ENCODE measurements around the gene IL1R1.

The IL1R1 gene

DNA sequence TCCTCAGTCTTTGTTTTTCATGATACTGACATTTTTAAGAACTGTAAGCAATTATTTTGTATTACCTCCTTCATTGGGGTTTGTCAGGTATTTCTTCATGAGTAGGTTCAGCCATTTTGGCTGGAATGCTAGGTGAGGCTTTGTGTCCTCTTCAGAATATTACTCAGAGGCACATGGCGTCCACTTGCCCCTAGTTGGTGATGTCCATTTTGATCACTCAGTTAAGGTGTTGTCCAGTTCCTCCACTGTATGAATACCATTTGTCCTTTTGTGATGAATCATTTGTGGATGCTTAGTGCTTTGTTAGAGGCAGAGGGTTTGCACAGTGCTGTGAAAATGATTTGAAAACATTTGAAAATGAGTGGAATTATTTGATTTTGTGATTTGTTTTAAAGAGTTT, 49.0 kb downstream of the IL1R1 start:
- Histone ChIP-seq H3K4me1 (ENCODE audit: insufficient read depth, low read length) (no peaks in the 10 kb centered on the region), H3K27me3 (ENCODE audit: insufficient read depth, low read length) (peaks cover 6% of the 10 kb centered on the region), H3K4me3 (ENCODE audit: low read length) (no peak overlapping the region), H3K36me3 (ENCODE audit: insufficient read depth, low read length) (no peaks in the 10 kb centered on the region), H2AFZ (ENCODE audit: low read depth, low read length) (no peak overlapping the region), H3K9me3 (ENCODE audit: low read length) (no peaks in the 10 kb centered on the region)

DNA sequence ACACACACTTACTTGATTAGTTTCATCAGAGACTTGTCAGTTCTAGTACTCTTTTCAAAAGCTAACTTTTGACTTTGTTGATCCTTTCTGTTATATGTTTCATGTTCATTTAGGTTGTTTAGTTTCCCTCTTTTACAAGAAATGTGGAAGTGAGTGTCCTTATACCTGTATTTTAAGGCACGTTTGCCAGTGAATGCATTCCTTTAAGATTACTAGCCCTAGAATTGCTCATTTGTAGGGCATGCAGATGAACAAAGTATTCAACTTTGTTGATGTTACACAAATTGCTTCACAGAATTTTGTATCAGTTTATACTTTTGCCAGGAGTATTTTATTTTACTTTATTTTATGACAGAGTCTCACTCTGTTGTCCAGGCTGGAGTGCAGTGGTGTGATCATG, 50.5 kb downstream of the IL1R1 start:
- no peaks in the 10 kb centered on the region for H3K27me3 ChIP-seq (ENCODE audit: insufficient read depth, low read length)
- no peak overlapping the region for H2AFZ ChIP-seq (ENCODE audit: low read depth, low read length)
- H3K36me3 ChIP-seq (ENCODE audit: insufficient read depth, low read length), result no peaks in the 10 kb centered on the region
- H3K4me3 ChIP-seq (ENCODE audit: low read length), result no peak overlapping the region
- H3K4me1 ChIP-seq (ENCODE audit: insufficient read depth, low read length), result no peaks in the 10 kb centered on the region
- H3K9me3 ChIP-seq (ENCODE audit: low read length), result no peaks in the 10 kb centered on the region

DNA sequence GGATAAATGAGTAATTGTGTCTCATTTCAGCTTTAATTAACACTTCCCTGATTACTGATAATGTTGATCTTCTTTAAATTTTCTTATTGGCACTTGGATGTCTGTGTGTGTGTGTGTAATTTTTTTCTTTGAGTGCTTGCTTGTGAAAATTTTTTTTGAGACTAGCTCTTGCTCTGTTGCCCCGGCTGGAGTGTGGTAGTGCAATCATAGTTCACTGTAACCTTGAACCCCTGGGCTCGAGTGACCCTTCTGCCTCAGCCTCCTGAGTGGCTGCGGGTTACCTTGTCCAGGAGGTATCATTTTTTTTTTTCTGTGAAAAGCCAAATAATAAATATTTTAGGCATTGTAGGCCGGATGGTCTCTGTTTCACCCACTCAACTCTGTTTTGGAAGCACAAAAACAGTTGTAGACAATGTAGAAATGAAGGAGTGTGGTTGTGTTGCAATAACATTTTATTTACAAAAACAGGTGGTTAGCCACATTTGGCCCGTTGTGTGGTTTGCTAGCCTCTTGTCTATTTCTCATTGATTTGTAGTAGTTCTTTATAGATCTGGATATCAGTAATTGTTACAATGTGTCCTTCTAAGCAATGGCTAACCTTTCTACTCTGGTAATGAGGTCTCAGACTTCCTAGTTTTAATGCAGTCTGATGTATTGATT, 52.2 kb downstream of the IL1R1 start:
- H2AFZ ChIP-seq (ENCODE audit: low read depth, low read length), result no peak overlapping the region
- no peaks in the 10 kb centered on the region for H3K9me3 ChIP-seq (ENCODE audit: low read length)
- H3K4me3 ChIP-seq (ENCODE audit: low read length), result no peak overlapping the region
- H3K27me3 ChIP-seq (ENCODE audit: insufficient read depth, low read length), result no peaks in the 10 kb centered on the region
- H3K36me3 ChIP-seq (ENCODE audit: insufficient read depth, low read length), result no peaks in the 10 kb centered on the region
- H3K4me1 ChIP-seq (ENCODE audit: insufficient read depth, low read length), result no peaks in the 10 kb centered on the region

DNA sequence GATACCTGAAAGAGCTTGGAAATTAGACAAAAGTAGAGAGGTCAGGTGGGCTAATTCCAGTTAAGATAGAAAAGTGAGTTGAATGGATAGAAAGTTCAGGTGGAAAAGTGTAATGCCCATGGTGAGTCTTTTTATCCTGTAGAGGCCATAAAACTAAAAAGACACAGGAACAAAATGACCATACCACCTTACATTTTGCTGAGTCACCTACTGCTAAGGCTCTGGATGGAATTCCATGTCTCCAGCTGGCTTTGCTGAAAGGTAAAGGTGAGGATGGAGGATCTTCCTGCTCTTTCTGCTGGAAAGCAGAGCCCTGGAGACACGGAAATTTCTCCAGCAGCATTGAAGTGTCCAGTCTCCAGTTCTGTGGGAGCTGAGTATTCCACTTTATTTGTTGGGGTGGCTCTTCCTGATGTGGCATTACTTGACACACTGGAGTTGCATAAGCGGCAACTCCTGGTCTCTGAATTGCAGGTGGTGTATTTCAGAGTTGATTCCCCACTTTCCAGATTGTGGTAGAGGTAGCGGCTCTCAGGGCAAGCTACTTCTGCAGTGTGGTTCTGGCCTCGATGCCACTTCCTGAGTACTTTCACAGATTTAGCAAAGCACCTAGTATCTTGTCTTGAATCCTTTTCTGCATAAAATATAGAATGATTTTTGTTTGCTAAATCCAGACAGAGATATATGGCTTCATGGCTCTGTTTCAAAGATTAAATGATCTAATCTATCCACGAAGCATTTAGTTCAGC, 55.0 kb downstream of the IL1R1 start:
- no peak overlapping the region for H3K4me3 ChIP-seq (ENCODE audit: low read length)
- H3K9me3 ChIP-seq (ENCODE audit: low read length), result no peaks in the 10 kb centered on the region
- H2AFZ ChIP-seq (ENCODE audit: low read depth, low read length), result no peak overlapping the region
- no peaks in the 10 kb centered on the region for H3K36me3 ChIP-seq (ENCODE audit: insufficient read depth, low read length)
- no peaks in the 10 kb centered on the region for H3K4me1 ChIP-seq (ENCODE audit: insufficient read depth, low read length)
- H3K27me3 ChIP-seq (ENCODE audit: insufficient read depth, low read length), result no peaks in the 10 kb centered on the region

DNA sequence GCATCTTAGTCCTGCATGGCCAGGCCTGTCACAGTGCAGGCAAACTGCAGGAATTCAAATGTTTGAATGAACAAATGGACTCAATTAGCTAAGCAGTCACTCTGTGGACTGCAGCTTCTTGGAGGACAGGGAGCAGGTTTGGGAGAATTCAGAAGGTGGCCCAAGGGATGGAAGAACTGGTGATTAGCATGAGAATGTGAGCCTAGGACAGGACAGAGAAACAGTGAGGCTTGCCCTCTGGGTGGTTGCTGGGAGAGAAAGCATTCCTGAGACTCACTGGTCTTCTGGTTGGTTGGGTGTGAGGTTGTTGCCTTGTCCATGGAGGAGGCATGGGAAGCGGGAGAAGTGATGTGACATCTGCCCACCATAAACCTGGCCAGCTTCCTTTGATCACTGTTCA, 58.0 kb downstream of the IL1R1 start:
- Histone ChIP-seq H3K9me3 (ENCODE audit: low read length) (no peaks in the 10 kb centered on the region), H3K27me3 (ENCODE audit: insufficient read depth, low read length) (no peaks in the 10 kb centered on the region), H2AFZ (ENCODE audit: low read depth, low read length) (no peak overlapping the region), H3K36me3 (ENCODE audit: insufficient read depth, low read length) (no peaks in the 10 kb centered on the region), H3K4me3 (ENCODE audit: low read length) (no peak overlapping the region), H3K4me1 (ENCODE audit: insufficient read depth, low read length) (no peaks in the 10 kb centered on the region)

DNA sequence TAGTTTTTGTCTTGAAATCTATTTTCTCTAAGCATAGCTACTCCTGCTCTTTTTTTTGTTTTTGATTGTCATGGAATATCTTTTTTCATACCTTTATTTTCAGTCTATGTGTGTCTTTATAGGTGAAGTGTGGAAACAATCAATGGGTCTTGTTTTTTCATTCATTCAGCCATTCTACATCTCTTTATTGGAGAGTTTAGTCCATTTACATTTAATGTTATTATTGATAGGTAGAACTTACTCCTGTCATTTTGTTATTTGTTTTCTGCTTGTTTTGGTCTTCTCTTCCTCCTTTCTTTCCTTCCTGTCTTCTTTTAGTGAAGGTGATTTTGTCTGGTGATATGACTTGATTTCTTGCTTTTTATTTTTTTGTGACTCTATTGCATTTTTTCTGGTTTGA, 62.1 kb downstream of the IL1R1 start:
- H3K36me3 ChIP-seq (ENCODE audit: insufficient read depth, low read length), result no peaks in the 10 kb centered on the region
- no peaks in the 10 kb centered on the region for H3K9me3 ChIP-seq (ENCODE audit: low read length)
- no peaks in the 10 kb centered on the region for H3K4me1 ChIP-seq (ENCODE audit: insufficient read depth, low read length)
- no peak overlapping the region for H3K4me3 ChIP-seq (ENCODE audit: low read length)
- H2AFZ ChIP-seq (ENCODE audit: low read depth, low read length), result no peak overlapping the region
- H3K27me3 ChIP-seq (ENCODE audit: insufficient read depth, low read length), result no peaks in the 10 kb centered on the region

DNA sequence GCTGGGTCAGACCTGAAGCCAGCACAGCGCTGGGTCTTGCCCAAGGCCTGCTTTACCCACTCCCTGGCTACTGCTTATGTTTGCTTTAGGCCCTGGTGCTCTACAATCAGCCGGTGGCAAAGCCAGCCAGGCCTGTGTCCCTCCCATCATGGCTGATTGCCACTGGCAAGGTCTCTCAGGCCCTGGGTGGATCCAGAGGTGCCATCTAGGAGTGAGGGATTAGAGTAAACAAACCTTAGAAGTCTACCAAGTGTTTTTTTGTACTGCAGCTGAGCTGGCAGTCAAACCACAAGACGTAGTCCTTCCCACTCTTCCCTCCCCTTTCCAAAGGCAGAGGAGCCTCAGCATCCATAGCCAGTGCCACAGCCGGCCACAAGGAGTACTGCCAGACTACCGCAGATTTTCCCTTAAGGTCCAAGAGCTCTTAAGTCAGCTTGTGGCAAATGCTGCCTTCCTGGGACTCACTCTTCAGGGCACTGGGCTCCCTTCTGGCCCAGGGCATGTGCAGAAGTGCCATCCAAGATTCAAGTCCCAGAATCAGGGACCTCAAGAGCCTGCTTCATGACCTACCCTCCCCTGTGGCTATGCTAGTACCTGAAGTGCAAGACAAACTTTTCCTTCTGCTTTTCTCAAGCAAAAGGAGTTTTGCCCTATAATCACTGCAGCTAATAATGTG, 64.3 kb downstream of the IL1R1 start:
- Histone ChIP-seq H3K9me3 (ENCODE audit: low read length) (no peaks in the 10 kb centered on the region), H2AFZ (ENCODE audit: low read depth, low read length) (no peak overlapping the region), H3K36me3 (ENCODE audit: insufficient read depth, low read length) (no peaks in the 10 kb centered on the region), H3K4me1 (ENCODE audit: insufficient read depth, low read length) (no peaks in the 10 kb centered on the region), H3K4me3 (ENCODE audit: low read length) (no peak overlapping the region), H3K27me3 (ENCODE audit: insufficient read depth, low read length) (no peaks in the 10 kb centered on the region)

DNA sequence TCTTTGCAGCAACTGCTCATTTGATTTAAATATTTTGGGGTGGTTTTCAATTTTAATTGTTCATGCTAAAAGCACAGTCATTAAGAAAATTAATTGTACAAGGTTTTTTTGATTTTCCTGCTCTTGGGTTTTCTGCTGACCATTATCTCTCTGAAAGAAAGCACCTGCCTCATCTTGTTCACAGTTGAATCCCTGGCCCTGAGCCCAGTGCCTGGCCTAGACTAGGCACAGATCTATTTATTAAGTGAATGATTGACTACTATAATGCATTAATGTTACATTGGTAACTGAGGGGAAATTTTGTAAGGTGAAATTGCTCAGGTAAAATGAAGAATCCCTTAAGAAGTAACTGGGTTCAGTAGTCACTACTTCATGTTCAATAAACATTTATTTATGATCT, 66.2 kb downstream of the IL1R1 start:
- no peaks in the 10 kb centered on the region for H3K9me3 ChIP-seq (ENCODE audit: low read length)
- H3K4me1 ChIP-seq (ENCODE audit: insufficient read depth, low read length), result no peaks in the 10 kb centered on the region
- no peak overlapping the region for H2AFZ ChIP-seq (ENCODE audit: low read depth, low read length)
- H3K27me3 ChIP-seq (ENCODE audit: insufficient read depth, low read length), result no peaks in the 10 kb centered on the region
- H3K4me3 ChIP-seq (ENCODE audit: low read length), result no peak overlapping the region
- H3K36me3 ChIP-seq (ENCODE audit: insufficient read depth, low read length), result no peaks in the 10 kb centered on the region

DNA sequence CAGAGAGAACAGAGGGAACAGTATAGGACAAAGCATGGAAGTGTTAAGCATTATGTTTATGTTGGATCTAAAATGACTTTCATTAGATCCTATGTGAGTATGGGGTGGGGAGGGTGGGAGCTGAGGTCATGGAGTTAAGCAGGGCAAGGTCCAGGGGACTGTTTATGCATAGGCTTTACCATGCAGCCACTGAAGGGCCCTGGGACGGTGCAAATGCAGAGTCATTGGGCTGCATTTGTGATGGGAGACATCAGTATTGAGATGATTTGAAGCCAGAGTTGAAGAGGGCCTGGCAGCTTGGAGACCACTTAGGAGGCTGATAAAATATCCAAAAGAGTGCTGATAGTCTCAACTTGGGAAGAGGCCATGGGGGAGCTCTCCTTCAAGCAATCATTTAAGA, 66.9 kb downstream of the IL1R1 start:
- no peaks in the 10 kb centered on the region for H3K4me1 ChIP-seq (ENCODE audit: insufficient read depth, low read length)
- H2AFZ ChIP-seq (ENCODE audit: low read depth, low read length), result no peak overlapping the region
- H3K36me3 ChIP-seq (ENCODE audit: insufficient read depth, low read length), result no peaks in the 10 kb centered on the region
- no peak overlapping the region for H3K4me3 ChIP-seq (ENCODE audit: low read length)
- no peaks in the 10 kb centered on the region for H3K27me3 ChIP-seq (ENCODE audit: insufficient read depth, low read length)
- H3K9me3 ChIP-seq (ENCODE audit: low read length), result no peaks in the 10 kb centered on the region

DNA sequence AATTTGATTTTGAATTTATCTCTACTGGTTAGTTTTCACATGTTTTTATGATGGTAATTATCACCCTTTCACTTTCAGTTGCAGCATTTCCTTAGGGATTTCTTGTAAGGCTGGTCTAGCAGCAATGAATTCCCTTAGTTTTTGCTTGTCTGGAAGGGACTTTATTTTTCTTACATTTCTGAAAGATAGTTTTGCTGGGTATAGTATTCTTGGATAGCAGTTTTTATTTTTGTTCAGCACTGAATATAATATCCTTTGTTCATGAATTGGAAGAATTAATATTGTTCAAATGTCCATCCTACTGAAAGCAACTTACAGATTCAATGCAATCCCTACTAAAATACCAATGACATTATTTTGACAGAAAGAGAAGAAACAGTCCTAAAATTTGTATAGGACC, 74.5 kb downstream of the IL1R1 start:
- Histone ChIP-seq H3K4me1 (ENCODE audit: insufficient read depth, low read length) (no peaks in the 10 kb centered on the region), H2AFZ (ENCODE audit: low read depth, low read length) (no peak overlapping the region), H3K9me3 (ENCODE audit: low read length) (no peaks in the 10 kb centered on the region), H3K4me3 (ENCODE audit: low read length) (no peak overlapping the region), H3K27me3 (ENCODE audit: insufficient read depth, low read length) (no peaks in the 10 kb centered on the region), H3K36me3 (ENCODE audit: insufficient read depth, low read length) (no peaks in the 10 kb centered on the region)

DNA sequence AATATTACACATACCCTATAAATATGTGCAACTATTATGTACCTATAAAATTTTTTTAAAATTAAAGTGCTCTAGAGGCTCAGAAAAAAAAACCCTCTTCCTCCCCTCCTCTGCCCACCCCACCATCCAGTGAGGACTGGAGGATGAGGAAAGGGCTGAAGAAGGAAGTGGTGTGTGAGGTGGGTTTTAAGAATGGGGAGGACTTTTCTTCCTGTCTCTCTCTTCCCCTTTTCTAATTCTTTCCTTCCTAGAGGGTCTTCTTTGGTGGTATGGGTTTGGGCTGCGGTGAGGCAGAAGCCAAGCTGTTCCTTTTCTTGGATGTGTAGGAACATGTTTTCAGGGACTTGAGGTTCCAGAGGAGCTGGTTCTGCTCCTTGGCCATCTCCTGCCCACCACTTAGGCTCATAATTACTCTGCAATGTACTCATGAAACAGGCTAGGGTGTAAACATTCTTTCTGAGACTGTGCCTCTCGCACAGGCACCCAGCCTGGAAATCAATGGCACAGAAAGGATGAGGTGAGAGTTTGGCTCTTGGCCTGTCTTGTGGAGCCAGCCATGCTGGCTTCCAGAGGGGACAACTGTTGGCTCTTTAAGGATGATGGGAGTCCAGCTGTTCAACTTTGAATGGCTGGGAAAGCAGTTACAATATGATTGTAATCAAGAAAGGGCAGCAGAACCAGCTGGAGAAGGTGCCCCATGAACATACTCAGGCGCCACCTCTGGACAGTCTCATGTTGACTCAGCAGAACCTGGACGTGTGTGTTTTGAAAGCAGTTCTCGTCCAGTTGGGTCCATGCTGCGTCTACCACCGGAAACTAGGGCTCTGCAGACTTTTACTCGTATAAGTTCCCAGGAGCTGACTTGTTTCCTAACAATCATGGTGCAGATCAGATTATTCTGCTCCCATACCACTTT, 82.5 kb downstream of the IL1R1 start:
- H3K36me3 ChIP-seq (ENCODE audit: insufficient read depth, low read length), result no peaks in the 10 kb centered on the region
- H3K4me1 ChIP-seq (ENCODE audit: insufficient read depth, low read length), result peaks cover 2% of the 10 kb centered on the region
- H3K4me3 ChIP-seq (ENCODE audit: low read length), result no peak overlapping the region
- H3K27me3 ChIP-seq (ENCODE audit: insufficient read depth, low read length), result no peaks in the 10 kb centered on the region
- no peak overlapping the region for H2AFZ ChIP-seq (ENCODE audit: low read depth, low read length)
- no peaks in the 10 kb centered on the region for H3K9me3 ChIP-seq (ENCODE audit: low read length)

DNA sequence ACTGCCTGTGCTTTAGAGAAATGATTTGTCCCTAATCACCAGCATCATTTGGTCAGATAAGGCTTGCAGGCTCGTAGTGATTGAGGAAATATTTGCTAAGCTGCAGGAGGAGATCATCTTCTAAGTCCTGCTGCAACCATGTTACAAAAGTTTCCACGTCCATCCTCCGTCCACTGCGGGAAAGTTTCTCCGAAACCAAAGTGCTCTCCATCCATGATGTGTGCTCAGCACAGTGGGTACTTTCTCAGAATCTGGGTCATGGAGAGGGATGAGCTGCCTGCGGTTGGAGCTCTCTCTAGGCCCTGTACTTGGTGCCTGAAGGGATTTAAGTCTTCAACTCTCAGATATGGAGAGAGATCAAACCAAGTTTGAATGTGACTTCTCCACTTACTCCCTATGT, 83.6 kb downstream of the IL1R1 start:
- no peaks in the 10 kb centered on the region for H3K9me3 ChIP-seq (ENCODE audit: low read length)
- H3K4me1 ChIP-seq (ENCODE audit: insufficient read depth, low read length), result peaks cover 2% of the 10 kb centered on the region
- no peaks in the 10 kb centered on the region for H3K27me3 ChIP-seq (ENCODE audit: insufficient read depth, low read length)
- no peaks in the 10 kb centered on the region for H3K36me3 ChIP-seq (ENCODE audit: insufficient read depth, low read length)
- no peak overlapping the region for H2AFZ ChIP-seq (ENCODE audit: low read depth, low read length)
- H3K4me3 ChIP-seq (ENCODE audit: low read length), result no peak overlapping the region

Measured in neuron (in vitro differentiated cells).